Osteocyte (in vitro differentiated cells): Measurements from ENCODE around the gene SRSF2. TPM values are rescaled to one million over a fixed set of nuclear protein-coding genes. Genes with fewer than 3 reads are reported as not detected.

ENCODE experiments used
- DNase-seq: peaks from one replicate; pipeline ENCODE4 v3.0.0; 2021; ENCODE audit warnings: mixed read lengths; ENCODE audit not compliant: unreplicated experiment; ENCODE audit errors: extremely low spot score
- H3K27ac Mint-ChIP-seq: one replicate; pipeline ENCODE4 v1.8.0; 2021; ENCODE audit warnings: mild to moderate bottlenecking, mixed read lengths; ENCODE audit not compliant: unreplicated experiment
- H3K27me3 Mint-ChIP-seq: one replicate; pipeline ENCODE4 v1.8.0; 2021; ENCODE audit warnings: mixed read lengths; ENCODE audit not compliant: unreplicated experiment
- H3K36me3 Mint-ChIP-seq: one replicate; pipeline ENCODE4 v1.8.0; 2021; ENCODE audit warnings: mixed read lengths; ENCODE audit not compliant: unreplicated experiment
- H3K4me1 Mint-ChIP-seq: one replicate; pipeline ENCODE4 v1.8.0; 2021; ENCODE audit warnings: mixed read lengths; ENCODE audit not compliant: unreplicated experiment
- H3K4me3 Mint-ChIP-seq: one replicate; pipeline ENCODE4 v1.8.0; 2021; ENCODE audit warnings: mild to moderate bottlenecking, moderate library complexity, mixed read lengths; ENCODE audit not compliant: unreplicated experiment
- H3K9me3 Mint-ChIP-seq: one replicate; pipeline ENCODE4 v1.8.0; 2021; ENCODE audit warnings: mixed read lengths; ENCODE audit not compliant: unreplicated experiment
- total RNA-seq: library from RNA; stranded (reverse); gene quantifications from 2 replicates; pipeline ENCODE4 v1.2.1, GENCODE V29; 2021
- TF ChIP-seq, protein P1 (sequence below): fragments of 200-600 bp; sonication (generic); IDR thresholded peaks from 2 replicates; pipeline ENCODE4 v1.5.0; 2021; ENCODE audit warnings: antibody characterized with exemption, mild to moderate bottlenecking, moderate library complexity

SRSF2 gene
- total RNA-seq, 1 donor from 2014 or later, result 137 TPM

DNA sequence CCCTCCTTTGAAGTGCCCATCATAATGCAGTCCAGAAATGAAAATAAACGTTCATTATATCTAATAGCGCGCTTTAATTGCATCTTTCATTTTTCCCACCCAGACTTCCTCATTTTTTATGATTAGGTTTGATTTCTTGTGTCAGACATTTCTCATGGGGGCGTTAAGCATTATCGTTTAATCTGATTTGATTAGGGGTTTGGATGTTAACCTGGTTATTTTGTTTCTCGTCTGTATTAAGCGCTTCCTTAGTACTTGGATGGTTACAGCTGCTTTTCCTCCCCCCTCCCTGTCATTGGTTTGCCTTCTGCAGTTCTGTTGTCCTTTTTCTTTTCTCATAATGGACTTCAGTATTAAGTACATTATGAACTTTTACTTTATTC, 1.3 kb upstream of the SRSF2 start:
- Mint-ChIP-seq H3K4me1 (peaks cover 50% of the 10 kb centered on the region), H3K27ac (peak overlapping the region; percentile 99), H3K27me3 (no peaks in the 10 kb centered on the region), H3K9me3 (no peaks in the 10 kb centered on the region), H3K4me3 (peak overlapping the region; percentile 95), H3K36me3 (peaks cover 35% of the 10 kb centered on the region)
- TF ChIP-seq, protein P1, sequence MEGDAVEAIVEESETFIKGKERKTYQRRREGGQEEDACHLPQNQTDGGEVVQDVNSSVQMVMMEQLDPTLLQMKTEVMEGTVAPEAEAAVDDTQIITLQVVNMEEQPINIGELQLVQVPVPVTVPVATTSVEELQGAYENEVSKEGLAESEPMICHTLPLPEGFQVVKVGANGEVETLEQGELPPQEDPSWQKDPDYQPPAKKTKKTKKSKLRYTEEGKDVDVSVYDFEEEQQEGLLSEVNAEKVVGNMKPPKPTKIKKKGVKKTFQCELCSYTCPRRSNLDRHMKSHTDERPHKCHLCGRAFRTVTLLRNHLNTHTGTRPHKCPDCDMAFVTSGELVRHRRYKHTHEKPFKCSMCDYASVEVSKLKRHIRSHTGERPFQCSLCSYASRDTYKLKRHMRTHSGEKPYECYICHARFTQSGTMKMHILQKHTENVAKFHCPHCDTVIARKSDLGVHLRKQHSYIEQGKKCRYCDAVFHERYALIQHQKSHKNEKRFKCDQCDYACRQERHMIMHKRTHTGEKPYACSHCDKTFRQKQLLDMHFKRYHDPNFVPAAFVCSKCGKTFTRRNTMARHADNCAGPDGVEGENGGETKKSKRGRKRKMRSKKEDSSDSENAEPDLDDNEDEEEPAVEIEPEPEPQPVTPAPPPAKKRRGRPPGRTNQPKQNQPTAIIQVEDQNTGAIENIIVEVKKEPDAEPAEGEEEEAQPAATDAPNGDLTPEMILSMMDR, result no peak
- DNase-seq, result no peak

DNA sequence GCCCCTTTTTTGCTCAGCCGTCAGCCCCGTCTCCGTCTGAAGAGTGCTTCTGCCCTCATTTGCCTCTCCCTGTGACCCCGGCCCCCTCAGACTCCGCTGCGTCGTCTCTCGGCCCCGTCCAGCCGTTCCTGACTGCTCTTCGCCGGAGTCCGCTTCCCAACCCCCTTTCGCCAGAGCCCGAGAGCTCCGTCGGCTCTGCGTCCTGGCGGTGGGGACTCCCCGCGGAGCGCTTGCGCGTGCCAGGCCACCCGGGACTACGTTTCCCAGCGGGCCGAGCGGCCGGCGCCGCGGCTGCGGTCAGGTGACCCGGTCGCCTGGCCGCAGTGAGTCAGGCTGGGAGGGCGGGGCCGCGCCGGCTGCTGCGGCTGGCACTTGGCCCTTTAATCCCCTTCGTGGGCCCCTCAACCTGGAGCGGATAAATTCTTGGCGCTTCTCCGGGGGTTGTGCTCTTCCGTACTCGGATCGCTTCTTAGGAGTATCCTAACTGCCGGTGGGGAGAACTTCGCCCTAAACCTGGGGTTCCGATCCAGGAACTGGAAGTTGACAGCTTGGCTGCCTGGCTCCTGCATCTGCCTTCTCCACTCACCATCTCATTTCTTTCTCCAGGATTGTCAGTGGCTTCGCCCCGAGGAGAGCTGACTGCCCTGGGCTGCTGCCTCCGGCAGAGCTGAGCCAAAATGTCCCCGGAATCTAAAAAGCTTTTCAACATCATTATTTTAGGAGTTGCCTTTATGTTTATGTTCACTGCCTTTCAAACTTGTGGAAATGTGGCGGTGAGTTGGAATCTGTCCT, 741 bp upstream of the SRSF2 start, which contains the start of gene MFSD11:
MFSD11 (plus strand) TSS at position 444 of the 792 bp plus-strand sequence; CDS start at position 678, 234 bp downstream.
- peak; percentile 98 for DNase-seq
- Mint-ChIP-seq H3K27ac (peak within 1 kb of the TSS; percentile 99), H3K27me3 (no peaks in the 10 kb centered on the region), H3K4me3 (peak within 1 kb of the TSS; percentile 95), H3K4me1 (peaks cover 55% of the 10 kb centered on the region), H3K36me3 (peaks cover 39% of the 10 kb centered on the region), H3K9me3 (no peaks in the 10 kb centered on the region)
- TF ChIP-seq, protein P1, result no peak

DNA sequence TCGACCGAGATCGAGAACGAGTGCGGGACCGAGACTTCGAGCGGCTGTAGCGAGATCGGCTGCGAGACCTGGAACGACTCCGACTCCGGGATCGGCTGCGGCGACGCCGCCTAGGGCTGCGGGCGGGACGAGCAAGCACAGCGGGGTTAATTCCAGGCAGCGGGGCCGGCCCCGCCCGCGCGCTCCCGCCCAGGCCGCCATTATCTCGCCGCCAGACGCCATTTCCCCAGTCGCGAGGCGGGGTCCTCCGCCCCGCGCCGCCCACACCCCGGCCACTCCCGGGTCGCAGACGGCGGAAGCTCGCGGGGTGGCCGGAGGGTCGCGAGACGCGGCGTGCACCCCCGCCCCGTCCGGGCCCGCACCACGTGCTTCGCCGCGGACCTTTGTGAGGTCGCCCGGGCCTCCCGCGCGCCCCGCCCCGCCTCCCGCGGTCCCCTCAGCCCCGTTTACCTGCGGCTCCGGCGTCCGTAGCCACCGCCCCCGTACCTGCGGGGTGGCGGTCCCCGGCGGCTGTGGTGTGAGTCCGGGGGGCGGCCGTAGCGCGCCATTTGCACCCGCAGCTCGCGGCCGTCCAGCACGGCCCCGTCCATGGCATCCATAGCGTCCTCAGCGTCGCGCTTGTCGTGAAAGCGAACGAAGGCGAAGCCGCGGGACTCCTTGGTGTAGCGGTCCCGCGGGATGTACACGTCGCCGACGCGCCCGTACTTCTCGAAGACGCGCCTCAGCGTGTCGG, 616 bp downstream of the SRSF2 start:
- H3K9me3 Mint-ChIP-seq, result no peaks in the 10 kb centered on the region
- H3K27me3 Mint-ChIP-seq, result no peaks in the 10 kb centered on the region
- H3K4me3 Mint-ChIP-seq, result peak overlapping the region; percentile 95
- H3K36me3 Mint-ChIP-seq, result peaks cover 34% of the 10 kb centered on the region
- DNase-seq, result peak; percentile 90
- TF ChIP-seq, protein P1, result no peak
- peak overlapping the region; percentile 96 for H3K27ac Mint-ChIP-seq
- peaks cover 59% of the 10 kb centered on the region for H3K4me1 Mint-ChIP-seq

DNA sequence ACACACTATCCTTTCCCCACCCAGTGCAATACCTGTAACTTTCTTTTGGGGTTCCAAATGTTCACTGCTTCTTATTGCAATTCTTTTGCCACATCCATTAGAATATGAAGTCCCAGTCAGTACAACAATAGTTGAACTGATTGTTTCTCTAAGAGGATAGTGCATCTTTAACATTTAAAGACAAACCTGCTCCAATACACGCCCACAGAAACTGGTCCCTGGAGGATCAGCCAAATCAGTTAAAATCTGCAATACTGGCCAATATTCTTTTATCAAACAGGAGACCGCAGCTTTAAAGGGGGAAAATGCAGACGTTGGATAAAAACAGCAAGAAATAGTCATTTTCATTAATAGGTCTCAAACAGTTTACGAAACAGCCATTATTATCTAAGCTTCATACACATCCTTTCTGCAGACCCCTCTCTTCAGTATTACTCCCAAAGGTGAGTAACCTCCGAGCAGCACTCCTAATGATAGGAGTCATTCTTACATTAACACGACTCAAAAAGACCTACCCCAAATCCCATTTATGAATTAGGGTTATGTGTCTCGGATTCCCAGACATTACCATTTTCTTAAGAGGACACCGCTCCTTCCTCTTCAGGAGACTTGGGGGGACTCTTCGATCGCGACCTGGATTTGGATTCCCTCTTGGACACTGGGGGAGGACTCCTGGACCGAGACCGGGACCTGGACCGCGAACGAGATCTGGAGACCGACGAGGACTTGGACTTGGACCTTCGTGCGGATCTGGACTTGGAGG, 1.4 kb downstream of the SRSF2 start:
- H3K4me3 Mint-ChIP-seq, result peak overlapping the region; percentile 95
- H3K36me3 Mint-ChIP-seq, result peaks cover 37% of the 10 kb centered on the region
- TF ChIP-seq, protein P1, result no peak
- no peak for DNase-seq
- H3K4me1 Mint-ChIP-seq, result peaks cover 55% of the 10 kb centered on the region
- H3K27ac Mint-ChIP-seq, result peak overlapping the region; percentile 96
- H3K27me3 Mint-ChIP-seq, result no peaks in the 10 kb centered on the region
- H3K9me3 Mint-ChIP-seq, result no peaks in the 10 kb centered on the region
